HepG2 (cell line): ENCODE data around the gene TRPV4. TPM values are rescaled to one million over a fixed set of nuclear protein-coding genes. Genes with fewer than 3 reads are reported as not detected.

Experiments
- ATAC-seq: fragments of 200-7000 bp; cut with Tn5 transposase; 3 replicates; pipeline ENCODE4 v1.9.1; 2020; ENCODE audit warnings: mild to moderate bottlenecking, moderate library complexity
- BruUV-seq: library from RNA; stranded (reverse); fragments of 400-500 nt; replicated peaks from 2 replicates; lab custom pipeline; 2021; lab: Mats Ljungman, UMichigan
- CTCF ChIA-PET: fragments of 300-600 bp; formaldehyde crosslinking; extraction: SDS; loops from one replicate; lab custom pipeline; 2021; ENCODE audit warnings: low total read pairs, inconsistent platforms, low intra/inter-chr PET ratio; lab: Yijun Ruan, JAX
- POLR2A ChIA-PET: fragments of 350-600 bp; sonication (Branson Sonifier 250); formaldehyde crosslinking; loops from one replicate; lab custom pipeline; 2020; ENCODE audit warnings: antibody characterized with exemption, inconsistent platforms; lab: Yijun Ruan, JAX
- DNase-seq: peaks from one replicate; pipeline ENCODE4 v3.0.0-alpha.2; 2015; ENCODE audit warnings: low spot score
- FAIRE-seq: peaks from 3 replicates; lab custom pipeline; 2011; peaks lifted over from hg19 to GRCh38; lab: Jason Lieb, UNC
- H2AFZ ChIP-seq: one replicate; pipeline ENCODE4 v1.6.1; 2011; ENCODE audit warnings: low read length, inconsistent platforms
- H3K27ac ChIP-seq: fragments of 300-600 bp; 3 replicates; pipeline ENCODE4 v1.8.0; 2011; ENCODE audit warnings: mixed run types, mild to moderate bottlenecking, mixed read lengths, low read length, inconsistent platforms; ENCODE audit not compliant: insufficient read depth; ENCODE audit errors: extremely low read length
- H3K27me3 ChIP-seq, 2 experiments: fragments of 200-600 bp in 1 of 2; 2 replicates in 1 of 2; 3 replicates in 1 of 2; pipeline versions ENCODE4 v1.6.0 to v1.8.0; 2011; ENCODE audit warnings: low read length in 2 of 2, mild to moderate bottlenecking in 2 of 2, moderate library complexity in 2 of 2, inconsistent platforms in 1 of 2; ENCODE audit not compliant: insufficient read depth in 2 of 2, control insufficient read depth in 1 of 2
- H3K36me3 ChIP-seq, 2 experiments: fragments of 200-600 bp in 1 of 2; replicated peaks in 1 of 2; 2 replicates in 1 of 2; 3 replicates in 1 of 2; pipeline versions ENCODE4 v1.5.1 to v1.8.0; 2011; ENCODE audit warnings: low read length in 2 of 2, inconsistent platforms in 1 of 2; ENCODE audit not compliant: insufficient read depth in 2 of 2, control insufficient read depth in 1 of 2
- H3K4me1 ChIP-seq: 2 replicates; pipeline ENCODE4 v1.5.1; 2012; ENCODE audit warnings: low read length, inconsistent platforms; ENCODE audit not compliant: insufficient read depth
- H3K4me2 ChIP-seq: 2 replicates; pipeline ENCODE4 v1.6.0; 2011; ENCODE audit warnings: low read depth, low read length, inconsistent platforms
- H3K4me3 ChIP-seq, 3 experiments: fragments of 200-600 bp in 1 of 3; sonication (generic), shearing (Covaris generic) in 1 of 3; replicated peaks in 1 of 3; 2 replicates each; pipeline ENCODE4 v1.5.1; 2011 to 2016; ENCODE audit warnings: low read length in 3 of 3, inconsistent platforms in 2 of 3, low read depth in 2 of 3, mild to moderate bottlenecking in 2 of 3, control low read depth in 1 of 3, mixed read lengths in 1 of 3; ENCODE audit not compliant: insufficient read depth in 1 of 3
- H3K79me2 ChIP-seq: one replicate; pipeline ENCODE4 v1.6.1; 2011; ENCODE audit warnings: low read length, inconsistent platforms; ENCODE audit not compliant: insufficient read depth
- H3K9ac ChIP-seq: 2 replicates; pipeline ENCODE4 v1.6.0; 2011; ENCODE audit warnings: mild to moderate bottlenecking, low read depth, low read length, inconsistent platforms; ENCODE audit not compliant: insufficient read depth
- H3K9me3 ChIP-seq: 2 replicates; pipeline ENCODE4 v1.5.1; 2012; ENCODE audit warnings: mild to moderate bottlenecking, low read length
- H4K20me1 ChIP-seq: 2 replicates; pipeline ENCODE4 v1.6.0; 2011; ENCODE audit warnings: inconsistent platforms, mild to moderate bottlenecking, low read length, moderate library complexity; ENCODE audit not compliant: insufficient read depth
- PRDM15 ChIP-seq: sonication (generic); formaldehyde crosslinking; IDR thresholded peaks from 2 replicates; pipeline ENCODE4 v1.4.0; 2020; ENCODE audit warnings: missing genetic modification reagents
- SMAD9 ChIP-seq: sonication (generic); formaldehyde crosslinking; IDR thresholded peaks from 2 replicates; pipeline ENCODE4 v1.5.1; 2020; ENCODE audit warnings: mild to moderate bottlenecking, missing genetic modification reagents
- ZNF296 ChIP-seq: sonication (generic); formaldehyde crosslinking; conservative IDR thresholded peaks from 2 replicates; pipeline ENCODE4 v1.5.0; 2020; ENCODE audit warnings: mild to moderate bottlenecking, missing genetic modification reagents
- WGBS: methylation state at CpG from one replicate; pipeline ENCODE4 v1.1.6; 2017; ENCODE audit warnings: low lambda C conversion rate; 5-methylcytosine and 5-hydroxymethylcytosine counted together
- in situ Hi-C: cut with HindIII; loops from 2 replicates; pipeline ENCODE4 v1.10.0; 2017; ENCODE audit warnings: low pct_unique_long_range_greater_than_20kb; ENCODE audit not compliant: extremely low pct_ligation_motif_present
- intact Hi-C: fragments of 100-400 bp; cut with micrococcal nuclease; formaldehyde crosslinking; loops from one replicate; pipeline ENCODE4 v1.10.0; 2022; ENCODE audit not compliant: unreplicated experiment
- microRNA-seq: library from miRNA; unstranded; fragments of <30 nt; microRNA quantifications from one replicate; pipeline ENCODE4, GENCODE V29; 2020
- polyA plus RNA-seq, 8 experiments: library from polyadenylated mRNA; depleted of rRNA in 3 of 8; stranded (reverse) in 7 of 8; unstranded in 1 of 8; fragments of >200 nt; fragmentation: Illumina TruSeq in 4 of 8; extraction: Trizol in 4 of 8; gene quantifications; 2 replicates each; pipeline versions ENCODE4 v1.2.1 to v1.2.3, GENCODE V29; 2011 to 2016; ENCODE audit warnings: low read depth in 4 of 8, missing spikeins in 1 of 8, mixed read lengths in 1 of 8; ENCODE audit not compliant: insufficient read depth in 1 of 8
- small RNA-seq, 3 experiments: library from RNA; depleted of rRNA; stranded (forward); fragments of <200 nt; gene quantifications; one replicate each; pipeline ENCODE3, GENCODE V24; 2012; ENCODE audit warnings: low read depth in 2 of 3, low replicate concordance in 1 of 3; ENCODE audit not compliant: insufficient read length in 3 of 3, insufficient read depth in 2 of 3
- total RNA-seq, 5 experiments: library from RNA; depleted of rRNA; stranded (reverse); fragments of >200 nt; fragmentation: Illumina TruSeq; extraction: Trizol; gene quantifications; 2 replicates each; pipeline ENCODE4 v1.2.3, GENCODE V29; 2016; ENCODE audit warnings: low read depth in 1 of 5

The TRPV4 gene
- total and polyA plus RNA-seq, 2 of the 13 experiments (the other 11 are each of a cell fraction or from before 2014, with no cell fraction given): 0.66 to 4.7 TPM

- Histone ChIP-seq H3K27me3 (no peaks in the 10 kb centered on the region), H3K9me3 (no peaks in the 10 kb centered on the region), H3K4me1 (peaks cover 74% of the 10 kb centered on the region), H3K79me2 (peaks cover 12% of the 10 kb centered on the region), H4K20me1 (no peaks in the 10 kb centered on the region), H3K9ac (no peak overlapping the region), H3K27ac (no peak overlapping the region), H2AFZ (no peak overlapping the region), H3K4me2 (no peak overlapping the region)
- POLR2A ChIA-PET: interaction anchor here (0.6 to 0.9 kb wide), 2 partner anchors 25 to 131 kb away, joined by 3 to 5 read pairs; no protein-coding TSS in a partner anchor
- BruUV-seq: no TSS peak
- intact Hi-C loops: no loop called here
- in situ Hi-C loops: no loop called here
- no peak for DNase-seq
- ATAC-seq: no peak
- no peak for FAIRE-seq
- TF ChIP-seq PRDM15 (CRISPR knock-in tag) (peak; percentile 79), ZNF296 (no peak), SMAD9 (CRISPR knock-in tag) (no peak)
- TF ChIP-seq, all 625 proteins: peak for 1
- Histone ChIP-seq H3K36me3 (peaks cover 0 to 7% of the 10 kb centered on the region in 2 experiments; a peak in 2 of 5 replicates), H3K4me3 (no peak overlapping the region)
- CTCF ChIA-PET: no interaction called here
- WGBS: 86% methylated on average over 22 of the region's 22 CpGs
Measured at GRCh38 chr12:109734219-109735000, 98.8 kb downstream of the TRPV4 start.

Small RNA genes within 50 kb of the gene (microRNA-seq; reads per million reads assigned to microRNA genes)
- not detected for gene MIR4497

Small RNA genes within 50 kb of the gene (small RNA-seq; reads per million reads assigned to genes)
- gene MIR4497: 0 reads per million in 3 experiments
- 0 reads per million in 3 experiments for gene RN7SL441P

Other genes with a start within 250 kb of the TRPV4 start
- gene FAM222A, start 119.6 kb downstream of the TRPV4 start, total RNA-seq (2016; rRNA removed; fragmentation: Illumina TruSeq; extraction: Trizol): 7.2 and 9.6 TPM in 2 replicates
- 2.7 and 3.7 TPM in 2 replicates for gene FAM222A, start 119.6 kb downstream of the TRPV4 start, polyA plus RNA-seq (2011; rRNA removed)
- 12.9 and 13.0 TPM in 2 replicates for gene GLTP, start 47.1 kb upstream of the TRPV4 start, total RNA-seq (2016; rRNA removed; fragmentation: Illumina TruSeq; extraction: Trizol)
- 10.7 and 11.5 TPM in 2 replicates for gene GLTP, start 47.1 kb upstream of the TRPV4 start, polyA plus RNA-seq (2011; rRNA removed)
- 10.4 and 12.2 TPM in 2 replicates for gene TCHP, start 66.9 kb upstream of the TRPV4 start, total RNA-seq (2016; rRNA removed; fragmentation: Illumina TruSeq; extraction: Trizol)
- gene TCHP, start 66.9 kb upstream of the TRPV4 start, polyA plus RNA-seq (2011; rRNA removed): 6.3 and 6.7 TPM in 2 replicates
- gene GIT2, start 163.0 kb upstream of the TRPV4 start, total RNA-seq (2016; rRNA removed; fragmentation: Illumina TruSeq; extraction: Trizol): 15.2 and 18.4 TPM in 2 replicates
- gene GIT2, start 163.0 kb upstream of the TRPV4 start, polyA plus RNA-seq (2011; rRNA removed): 18.7 and 19.8 TPM in 2 replicates
- gene ANKRD13A, start 166.0 kb upstream of the TRPV4 start, total RNA-seq (2016; rRNA removed; fragmentation: Illumina TruSeq; extraction: Trizol): 34.1 and 40.7 TPM in 2 replicates
- 41.6 and 51.0 TPM in 2 replicates for gene ANKRD13A, start 166.0 kb upstream of the TRPV4 start, polyA plus RNA-seq (2011; rRNA removed)
- gene C12orf76, start 215.1 kb upstream of the TRPV4 start, total RNA-seq (2016; rRNA removed; fragmentation: Illumina TruSeq; extraction: Trizol): 15.8 and 16.9 TPM in 2 replicates
- gene C12orf76, start 215.1 kb upstream of the TRPV4 start, polyA plus RNA-seq (2011; rRNA removed): 38.4 and 40.6 TPM in 2 replicates